ENCODE results near the gene TP53TG5.

Gene TP53TG5

GRCh38 chr20:45345104-45345936 is 32.8 kb downstream of the TP53TG5 start:
- DNase-seq = no peak

DNA sequence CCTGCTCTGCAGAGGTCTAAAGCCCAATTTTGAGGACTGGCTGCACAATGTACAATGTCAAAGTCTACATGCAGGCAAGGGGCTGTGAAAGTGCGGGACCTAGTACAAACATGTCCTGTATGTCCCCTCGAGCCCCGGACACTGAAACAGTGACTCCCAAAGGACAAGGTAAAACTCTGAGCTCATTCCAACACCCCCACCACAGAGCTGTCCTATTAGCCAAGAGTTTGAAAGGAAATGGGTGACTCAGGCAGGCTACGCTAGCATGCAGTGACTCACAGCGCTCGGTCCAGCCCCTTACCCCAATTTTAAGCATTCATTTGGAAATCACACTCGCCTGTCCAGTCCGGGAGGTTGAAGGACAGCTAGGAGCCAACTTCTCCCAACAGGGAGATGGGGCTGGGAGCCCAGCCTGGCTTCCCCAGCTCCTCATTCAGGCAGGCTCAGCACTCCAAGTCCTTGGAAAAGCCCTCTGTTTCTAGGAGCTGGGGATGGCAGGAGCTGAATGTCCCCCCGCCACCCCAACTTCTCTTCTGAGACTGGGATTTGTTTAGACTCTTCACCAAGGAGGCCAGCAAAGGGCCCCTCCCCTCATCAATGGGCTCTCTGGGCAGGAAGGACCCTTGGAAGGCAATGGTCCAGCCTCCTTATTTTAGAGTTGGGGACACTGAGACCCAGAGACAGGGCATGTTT is 33.8 kb downstream of the TP53TG5 start:
- peak; percentile 66 for DNase-seq

- no peak for DNase-seq
These were observed 34.5 kb downstream of the TP53TG5 start for GRCh38 chr20:45343532-45344167.

- DNase-seq = no peak
These were observed 35.1 kb downstream of the TP53TG5 start for GRCh38 chr20:45342855-45343531.

GRCh38 chr20:45341939-45342854 is 35.9 kb downstream of the TP53TG5 start:
- DNase-seq = no peak

GRCh38 chr20:45341579-45341938 is 36.6 kb downstream of the TP53TG5 start:
- no peak for DNase-seq

GRCh38 chr20:45340951-45341350 is 37.2 kb downstream of the TP53TG5 start:
- DNase-seq = no peak

GRCh38 chr20:45340236-45340847 is 37.8 kb downstream of the TP53TG5 start:
- DNase-seq = no peak

GRCh38 chr20:45339799-45340198 is 38.3 kb downstream of the TP53TG5 start:
- DNase-seq = no peak

- no peak for DNase-seq
These were observed 39.0 kb downstream of the TP53TG5 start for GRCh38 chr20:45339084-45339483.

DNA sequence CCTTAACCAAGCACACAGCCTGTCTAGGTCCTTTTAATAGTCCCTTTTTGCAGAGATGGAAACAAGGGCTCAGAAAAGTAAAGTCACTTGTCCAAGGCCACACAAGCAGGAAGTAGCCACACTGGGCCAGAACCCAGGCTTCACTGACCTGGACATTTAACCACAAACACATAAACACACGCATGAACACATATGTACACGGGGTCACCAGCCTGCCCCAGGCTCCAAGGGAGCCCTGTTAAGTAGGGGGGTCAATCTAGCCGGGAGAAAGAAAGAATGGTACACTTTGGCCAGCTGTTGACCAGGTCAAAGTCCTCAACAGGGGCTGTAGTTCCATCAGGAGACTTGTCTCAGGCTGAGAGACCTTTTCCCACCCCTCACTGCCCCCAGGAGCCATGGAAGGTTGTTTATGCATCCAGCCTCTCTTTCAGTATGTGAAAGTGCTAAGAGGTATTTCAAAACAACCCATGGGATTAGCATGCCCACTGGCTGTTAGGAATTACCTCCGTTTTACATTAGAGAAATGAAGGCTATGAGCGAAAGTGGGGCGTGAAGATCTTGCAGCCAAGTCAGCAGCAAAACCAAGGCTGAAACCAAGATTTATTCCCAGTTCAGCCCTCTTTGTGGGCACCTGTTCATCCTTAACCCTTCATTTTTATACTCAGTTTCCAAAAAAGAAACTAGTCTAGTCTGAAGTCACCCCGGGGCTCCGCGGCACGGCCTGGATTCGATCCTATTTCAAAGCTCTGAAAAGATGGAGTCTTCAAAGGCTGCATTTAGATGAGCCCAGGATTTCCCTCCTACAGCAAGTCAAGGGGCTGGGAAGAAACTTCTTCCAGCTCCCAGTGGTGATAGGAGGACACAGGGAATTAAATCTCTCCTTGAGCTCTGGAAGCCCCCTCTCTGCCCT is 39.7 kb downstream of the TP53TG5 start:
- DNase-seq = no peak

DNA sequence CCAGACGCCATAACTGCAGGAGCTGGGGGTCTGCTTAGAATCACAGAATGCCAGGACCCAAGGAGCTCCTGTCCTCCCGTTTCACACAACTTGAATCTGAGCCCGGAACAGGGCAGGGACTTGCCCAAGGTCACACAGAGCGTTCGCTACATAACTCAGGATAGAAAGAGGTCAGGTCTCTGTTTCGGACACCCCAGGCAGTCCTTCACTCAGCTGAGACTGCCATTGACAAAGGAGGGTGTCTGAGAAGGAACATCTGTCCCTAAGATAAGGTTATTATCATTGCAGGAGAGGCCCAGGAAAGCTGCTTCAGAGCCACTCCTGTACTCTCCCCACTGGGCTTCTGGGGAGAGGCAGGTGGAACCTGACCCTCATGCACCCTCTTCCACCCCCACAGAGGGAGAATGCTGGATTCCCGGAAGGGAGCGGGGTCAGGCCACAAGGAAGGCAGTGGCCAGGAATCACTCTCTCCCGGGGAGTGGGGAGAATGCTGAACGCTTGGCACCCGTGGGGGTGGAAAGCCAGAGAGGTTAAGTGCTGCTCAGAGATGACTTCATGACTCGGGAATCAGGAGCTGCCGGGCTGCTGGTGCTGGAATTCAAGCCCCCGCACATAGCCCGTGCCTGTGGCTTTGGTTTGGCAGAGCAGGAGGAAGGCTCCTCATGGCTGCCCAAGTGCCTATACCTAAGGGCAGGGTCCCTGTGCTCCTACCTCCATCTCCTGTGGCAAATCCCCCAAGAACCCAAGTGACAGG is 40.6 kb downstream of the TP53TG5 start:
- DNase-seq = no peak

GRCh38 chr20:45336530-45337366 is 41.4 kb downstream of the TP53TG5 start:
- DNase-seq = no peak

GRCh38 chr20:45330476-45330875 is 47.6 kb downstream of the TP53TG5 start:
- DNase-seq = no peak

- DNase-seq = no peak
These were observed 48.4 kb downstream of the TP53TG5 start for GRCh38 chr20:45329497-45330319.

DNA sequence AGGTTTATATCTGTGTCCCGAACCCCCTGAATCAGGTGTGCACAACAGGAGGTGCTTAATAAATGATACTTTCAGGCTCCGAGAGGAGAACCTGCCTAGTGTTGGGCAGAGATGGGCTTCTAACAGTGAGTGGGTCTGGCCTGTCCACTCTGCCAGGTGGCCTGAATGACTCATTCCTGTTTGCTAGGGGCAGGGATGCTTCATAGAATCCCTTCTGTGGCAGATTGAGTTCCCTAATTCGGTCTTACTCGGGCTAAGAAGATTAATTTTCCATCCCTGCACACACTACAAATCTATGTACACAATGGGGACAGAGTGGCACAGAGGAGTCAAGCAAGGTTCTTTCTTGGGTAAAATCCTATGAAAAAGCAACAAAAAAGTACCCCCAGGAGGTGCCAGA is 49.7 kb downstream of the TP53TG5 start:
- no peak for DNase-seq

DNA sequence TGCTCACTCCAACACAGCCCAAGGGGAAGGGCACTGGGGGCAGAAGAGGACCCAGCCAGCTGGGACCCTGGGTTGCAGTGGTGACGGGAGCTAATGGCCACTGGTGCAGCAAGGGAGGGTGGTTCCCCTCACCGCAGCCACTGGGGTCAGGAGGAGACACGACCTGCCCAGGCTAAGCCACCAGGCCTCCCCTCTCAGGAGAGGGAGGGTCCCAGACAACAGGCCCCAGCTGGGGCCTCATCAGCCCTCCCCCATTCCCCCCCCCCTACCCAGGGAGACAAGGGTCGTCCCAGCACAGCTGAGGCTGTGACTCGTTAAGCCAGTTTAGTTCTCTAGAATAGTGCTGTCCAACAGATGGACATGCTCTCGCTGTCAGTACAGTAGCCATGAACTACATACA is 52.8 kb downstream of the TP53TG5 start:
- DNase-seq = no peak

DNA sequence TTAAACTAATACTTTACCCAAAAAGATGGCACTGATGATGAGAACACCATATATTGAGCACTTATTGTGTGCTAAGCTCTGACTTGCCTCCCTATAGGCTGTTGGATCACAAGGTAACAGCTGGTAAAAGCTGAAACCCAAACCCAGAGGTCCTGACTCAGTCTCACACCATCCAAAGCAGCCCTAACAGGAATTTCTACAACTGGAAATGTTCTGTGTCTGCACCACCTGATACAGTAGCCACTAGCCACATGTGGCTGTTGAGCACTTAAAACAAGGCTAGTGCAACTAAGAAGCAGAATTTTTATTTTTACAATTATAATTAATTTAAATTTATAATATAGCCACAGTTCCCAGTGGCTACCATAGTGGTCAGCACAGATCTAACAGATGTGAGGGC is 54.4 kb downstream of the TP53TG5 start:
- DNase-seq = no peak

Data from MV-4-11 (cell line).